IMR-90 (cell line): ENCODE measurements around the gene PTGES3L. TPM values are rescaled to one million over a fixed set of nuclear protein-coding genes. Genes with fewer than 3 reads are reported as not detected.

Experiments used
- ATAC-seq: fragments of 200-7000 bp; cut with Tn5 transposase; 2 replicates; pipeline ENCODE4 v1.9.1; 2020; ENCODE audit warnings: low read depth, mild to moderate bottlenecking, moderate library complexity
- BruUV-seq: library from RNA; stranded (reverse); fragments of 400-500 nt; replicated peaks from 2 replicates; lab custom pipeline; 2021; lab: Mats Ljungman, UMichigan
- CTCF ChIA-PET: fragments of 300-600 bp; formaldehyde crosslinking; extraction: SDS; loops from one replicate; lab custom pipeline; 2021; ENCODE audit warnings: antibody characterized with exemption; lab: Yijun Ruan, JAX
- POLR2A ChIA-PET: fragments of 300-600 bp; sonication (Branson Sonifier 250); formaldehyde crosslinking; loops from one replicate; lab custom pipeline; 2022; ENCODE audit warnings: antibody characterized with exemption; ENCODE audit not compliant: unreplicated experiment; lab: Charles Lee
- DNase-seq: peaks from one replicate; pipeline ENCODE4 v3.0.0; 2013
- H2AFZ ChIP-seq: replicated peaks from 2 replicates; pipeline ENCODE3; 2013; ENCODE audit warnings: low read length, mild to moderate bottlenecking; ENCODE audit not compliant: poor library complexity
- H2AK5ac ChIP-seq: 2 replicates; pipeline ENCODE4 v1.6.1; 2013; ENCODE audit warnings: low read depth, low read length, inconsistent platforms
- H2AK9ac ChIP-seq: replicated peaks from 2 replicates; pipeline ENCODE3; 2013; ENCODE audit warnings: mild to moderate bottlenecking, low read depth, low read length, moderate library complexity; ENCODE audit not compliant: poor library complexity
- H2BK120ac ChIP-seq: 2 replicates; pipeline ENCODE4 v1.6.1; 2013; ENCODE audit warnings: low read depth, low read length, inconsistent platforms
- H2BK15ac ChIP-seq: 3 replicates; pipeline ENCODE4 v1.6.1; 2013; ENCODE audit warnings: low read depth, low read length, inconsistent platforms
- H2BK20ac ChIP-seq: 2 replicates; pipeline ENCODE4 v1.6.1; 2013; ENCODE audit warnings: low read depth, mild to moderate bottlenecking, inconsistent platforms, low read length, moderate library complexity
- H2BK5ac ChIP-seq: 2 replicates; pipeline ENCODE4 v1.6.1; 2013; ENCODE audit warnings: mild to moderate bottlenecking, low read depth, low read length, inconsistent platforms; ENCODE audit not compliant: poor library complexity, severe bottlenecking
- H3K14ac ChIP-seq: replicated peaks from 2 replicates; pipeline ENCODE4 v1.6.1; 2013; ENCODE audit warnings: low read depth, low read length, inconsistent platforms
- H3K18ac ChIP-seq: 2 replicates; pipeline ENCODE4 v1.6.1; 2013; ENCODE audit warnings: low read depth, low read length, control low read depth
- H3K23ac ChIP-seq: 2 replicates; pipeline ENCODE4 v1.6.1; 2013; ENCODE audit warnings: low read depth, low read length, inconsistent platforms
- H3K27ac ChIP-seq: 2 replicates; pipeline ENCODE4 v1.5.1; 2013; ENCODE audit warnings: mild to moderate bottlenecking, control low read depth, low read length; ENCODE audit not compliant: insufficient read depth
- H3K27me3 ChIP-seq: 2 replicates; pipeline ENCODE4 v1.6.1; 2013; ENCODE audit warnings: low read length; ENCODE audit not compliant: control insufficient read depth, insufficient read depth
- H3K36me3 ChIP-seq: 2 replicates; pipeline ENCODE4 v1.6.1; 2013; ENCODE audit warnings: low read length, mixed read lengths; ENCODE audit not compliant: control insufficient read depth, insufficient read depth
- H3K4ac ChIP-seq: 2 replicates; pipeline ENCODE4 v1.6.1; 2013; ENCODE audit warnings: low read depth, low read length, inconsistent platforms
- H3K4me1 ChIP-seq: 2 replicates; pipeline ENCODE4 v1.6.1; 2013; ENCODE audit warnings: low read length, mixed read lengths; ENCODE audit not compliant: control insufficient read depth, insufficient read depth
- H3K4me2 ChIP-seq: 2 replicates; pipeline ENCODE4 v1.6.1; 2013; ENCODE audit warnings: low read depth, mild to moderate bottlenecking, control low read depth, low read length, moderate library complexity
- H3K4me3 ChIP-seq: 2 replicates; pipeline ENCODE4 v1.5.1; 2013; ENCODE audit warnings: low read depth, mild to moderate bottlenecking, control low read depth, low read length, moderate library complexity; ENCODE audit not compliant: insufficient read depth
- H3K56ac ChIP-seq: 2 replicates; pipeline ENCODE4 v1.6.1; 2013; ENCODE audit warnings: low read length, inconsistent platforms; ENCODE audit not compliant: insufficient read depth; ENCODE audit errors: extremely low read depth
- H3K79me1 ChIP-seq, 2 experiments: 2 replicates each; pipeline ENCODE4 v1.6.1; 2013; ENCODE audit warnings: low read length in 2 of 2, inconsistent platforms in 1 of 2, low read depth in 1 of 2
- H3K9ac ChIP-seq: 2 replicates; pipeline ENCODE4 v1.6.1; 2013; ENCODE audit warnings: low read depth, low read length, control low read depth
- H3K9me1 ChIP-seq: 2 replicates; pipeline ENCODE4 v1.6.1; 2013; ENCODE audit warnings: low read length, inconsistent platforms; ENCODE audit not compliant: insufficient read depth
- H3K9me3 ChIP-seq: 2 replicates; pipeline ENCODE4 v1.6.1; 2013; ENCODE audit warnings: low read length; ENCODE audit not compliant: control insufficient read depth, insufficient read depth
- H4K20me1 ChIP-seq: 2 replicates; pipeline ENCODE4 v1.6.1; 2013; ENCODE audit warnings: low read length, inconsistent platforms; ENCODE audit not compliant: insufficient read depth
- H4K5ac ChIP-seq: 2 replicates; pipeline ENCODE4 v1.6.1; 2013; ENCODE audit warnings: mild to moderate bottlenecking, low read depth, low read length, control low read depth
- H4K8ac ChIP-seq, 2 experiments: 2 replicates each; pipeline ENCODE4 v1.6.1; 2013; ENCODE audit warnings: low read depth in 2 of 2, low read length in 2 of 2, control low read depth in 1 of 2, inconsistent platforms in 1 of 2
- H4K91ac ChIP-seq: 2 replicates; pipeline ENCODE4 v1.6.1; 2013; ENCODE audit warnings: low read depth, low read length, inconsistent platforms; ENCODE audit not compliant: insufficient read depth
- BHLHE40 ChIP-seq: fragments of 150-350 bp; IDR thresholded peaks from 2 replicates; pipeline ENCODE4 v1.6.1; 2016; ENCODE audit warnings: mild to moderate bottlenecking, low read depth, low read length
- CEBPB ChIP-seq: IDR thresholded peaks from 2 replicates; pipeline ENCODE4 v1.6.1; 2012; ENCODE audit warnings: low read depth, low read length, improper control_type of control experiment
- CHD1 ChIP-seq: IDR thresholded peaks from 2 replicates; pipeline ENCODE4 v1.6.1; 2012; ENCODE audit warnings: low read depth, low read length, improper control_type of control experiment
- CTCF ChIP-seq: conservative IDR thresholded peaks from 2 replicates; pipeline ENCODE4 v1.5.1; 2012; ENCODE audit warnings: mild to moderate bottlenecking, low read depth, low read length, improper control_type of control experiment
- ELK1 ChIP-seq: fragments of 150-350 bp; IDR thresholded peaks from 2 replicates; pipeline ENCODE4 v1.6.1; 2016; ENCODE audit warnings: low read depth, mild to moderate bottlenecking, low read length, moderate library complexity, borderline replicate concordance
- FOS ChIP-seq: fragments of 150-350 bp; IDR thresholded peaks from 2 replicates; pipeline ENCODE4 v1.6.1; 2016; ENCODE audit warnings: low read depth, low read length
- MAFK ChIP-seq: IDR thresholded peaks from 2 replicates; pipeline ENCODE4 v1.6.1; 2012; ENCODE audit warnings: low read depth, low read length, improper control_type of control experiment
- MAZ ChIP-seq: IDR thresholded peaks from 2 replicates; pipeline ENCODE4 v1.6.1; 2012; ENCODE audit warnings: low read depth, mild to moderate bottlenecking, low read length, improper control_type of control experiment, moderate library complexity, borderline replicate concordance
- MXI1 ChIP-seq: IDR thresholded peaks from 2 replicates; pipeline ENCODE4 v1.6.1; 2012; ENCODE audit warnings: low read depth, mild to moderate bottlenecking, low read length, moderate library complexity, borderline replicate concordance
- NFE2L2 ChIP-seq: fragments of 150-350 bp; IDR thresholded peaks from 2 replicates; pipeline ENCODE4 v1.6.1; 2016; ENCODE audit warnings: low read depth, mild to moderate bottlenecking, low read length
- POLR2A ChIP-seq: IDR thresholded peaks from 2 replicates; pipeline ENCODE4 v1.6.1; 2012; ENCODE audit warnings: mild to moderate bottlenecking, low read depth, low read length
- RAD21 ChIP-seq: IDR thresholded peaks from 2 replicates; pipeline ENCODE4 v1.6.1; 2012; ENCODE audit warnings: low read length, improper control_type of control experiment
- RCOR1 ChIP-seq: IDR thresholded peaks from 2 replicates; pipeline ENCODE4 v1.6.1; 2012; ENCODE audit warnings: mild to moderate bottlenecking, low read length, improper control_type of control experiment; ENCODE audit not compliant: insufficient replicate concordance
- RFX5 ChIP-seq: IDR thresholded peaks from 2 replicates; pipeline ENCODE4 v1.8.0; 2012; ENCODE audit warnings: low read depth, mild to moderate bottlenecking, low read length, moderate library complexity
- SMC3 ChIP-seq: fragments of 150-350 bp; IDR thresholded peaks from 2 replicates; pipeline ENCODE4 v1.6.1; 2016; ENCODE audit warnings: low read depth, mild to moderate bottlenecking, antibody characterized with exemption, low read length, moderate library complexity
- WGBS, 2 experiments: methylation state at CpG; one replicate each; pipeline versions ENCODE4 v1.1.5 to v1.1.7; 2013; ENCODE audit warnings: missing lambda C conversion rate in 2 of 2; ENCODE audit not compliant: insufficient read length in 1 of 2; ENCODE audit errors: extremely low coverage in 2 of 2; 5-methylcytosine and 5-hydroxymethylcytosine counted together
- dilution Hi-C: fragments of 300-500 bp; cut with HindIII; formaldehyde crosslinking; loops from one replicate; pipeline ENCODE4 v1.14.3; 2018; ENCODE audit warnings: low sequenced_read_pairs; ENCODE audit not compliant: unreplicated experiment
- in situ Hi-C: fragments of 300-500 bp; cut with MboI; formaldehyde crosslinking; loops from 3 replicates; pipeline ENCODE4 v1.14.3; 2019; ENCODE audit warnings: low sequenced_read_pairs, inconsistent platforms, mixed read lengths
- intact Hi-C: fragments of 100-400 bp; cut with micrococcal nuclease; formaldehyde crosslinking; loops from 2 replicates; pipeline ENCODE4 v1.10.0; 2022
- polyA plus RNA-seq, 3 experiments: library from polyadenylated mRNA; depleted of rRNA; stranded (reverse); fragments of >200 nt; gene quantifications; 2 replicates each; pipeline ENCODE4 v1.2.3, GENCODE V29; 2012; ENCODE audit warnings: low replicate concordance in 1 of 3
- total RNA-seq: library from RNA; depleted of rRNA; stranded (reverse); fragments of >200 nt; gene quantifications from 2 replicates; pipeline ENCODE4 v1.2.3, GENCODE V29; 2012
- TF ChIP-seq, protein P1 (sequence below): fragments of 150-350 bp; IDR thresholded peaks from 2 replicates; pipeline ENCODE4 v1.6.1; 2017; ENCODE audit warnings: mild to moderate bottlenecking, antibody characterized with exemption, low read length, low read depth

Gene PTGES3L
- total and polyA plus RNA-seq, 2 of the 4 experiments (the other 2 are of a cell fraction) = 1.4 to 2.4 TPM

DNA sequence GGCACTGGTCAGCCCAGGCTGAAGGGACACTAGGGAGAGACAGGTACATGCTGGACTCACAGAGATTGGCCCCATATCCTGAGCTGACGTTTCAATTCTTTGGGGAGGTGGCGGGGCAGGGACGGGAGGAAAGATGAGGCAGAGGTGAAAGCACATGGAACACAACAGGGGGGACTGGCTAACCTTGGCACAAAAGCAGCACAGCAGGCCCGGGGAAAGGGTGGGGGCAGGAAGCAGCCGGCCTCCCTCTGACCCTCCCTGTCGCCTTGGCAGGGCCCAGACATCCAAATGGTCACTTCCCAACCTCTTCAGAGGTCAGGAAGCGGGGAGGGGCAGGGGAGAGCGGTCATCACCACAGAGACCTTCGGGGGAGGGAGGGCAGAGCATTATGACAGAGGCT is 35.7 kb upstream of the PTGES3L start:
- POLR2A ChIA-PET = no interaction called here

More for the DNA sequence above, 35.7 kb upstream of the PTGES3L start:
- peaks cover 32% of the 10 kb centered on the region; the same call in 1 of the 2 replicates for H4K20me1 ChIP-seq
- H3K23ac ChIP-seq = no peak overlapping the region
- H2AK9ac ChIP-seq = no peak overlapping the region
- no peak for DNase-seq
- H2BK5ac ChIP-seq = no peak overlapping the region
- in situ Hi-C loops = no loop called here
- no CpG with 5 or more reads among the region's 9 CpGs for WGBS, 2 experiments
- H3K4me1 ChIP-seq = peaks cover 12% of the 10 kb centered on the region
- H3K9ac ChIP-seq = no peak overlapping the region
- peaks cover 15 to 53% of the 10 kb centered on the region in 2 experiments; a peak in 2 of 4 replicates for H3K79me1 ChIP-seq
- H3K14ac ChIP-seq = no peak overlapping the region
- no peak overlapping the region for H3K27ac ChIP-seq
- no peak overlapping the region for H3K4me2 ChIP-seq
- intact Hi-C loops = no loop called here
- H3K4me3 ChIP-seq = no peak overlapping the region
- dilution Hi-C loops = no loop called here
- ATAC-seq = no peak
- no TSS peak for BruUV-seq
- no peak for TF ChIP-seq RAD21
- TF ChIP-seq, protein P1, sequence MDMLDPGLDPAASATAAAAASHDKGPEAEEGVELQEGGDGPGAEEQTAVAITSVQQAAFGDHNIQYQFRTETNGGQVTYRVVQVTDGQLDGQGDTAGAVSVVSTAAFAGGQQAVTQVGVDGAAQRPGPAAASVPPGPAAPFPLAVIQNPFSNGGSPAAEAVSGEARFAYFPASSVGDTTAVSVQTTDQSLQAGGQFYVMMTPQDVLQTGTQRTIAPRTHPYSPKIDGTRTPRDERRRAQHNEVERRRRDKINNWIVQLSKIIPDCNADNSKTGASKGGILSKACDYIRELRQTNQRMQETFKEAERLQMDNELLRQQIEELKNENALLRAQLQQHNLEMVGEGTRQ = no peak
- TF ChIP-seq ELK1 = no peak
- no peak for TF ChIP-seq POLR2A
- TF ChIP-seq NFE2L2 = no peak
- TF ChIP-seq FOS = no peak
- no peak for TF ChIP-seq SMC3
- TF ChIP-seq MAFK = no peak
- TF ChIP-seq CHD1 = no peak
- no peak for TF ChIP-seq MAZ
- no peak for TF ChIP-seq RFX5
- TF ChIP-seq CTCF = no peak
- no peak for TF ChIP-seq BHLHE40
- no peak for TF ChIP-seq CEBPB
- no peak for TF ChIP-seq RCOR1
- TF ChIP-seq MXI1 = no peak
- H3K18ac ChIP-seq = no peak overlapping the region
- peaks cover 59% of the 10 kb centered on the region for H3K36me3 ChIP-seq
- no peak overlapping the region for H2AFZ ChIP-seq
- no peak overlapping the region for H2BK20ac ChIP-seq
- no peak overlapping the region for H4K5ac ChIP-seq
- no peak overlapping the region for H2BK15ac ChIP-seq
- H4K8ac ChIP-seq = no peak overlapping the region
- no peak overlapping the region for H2AK5ac ChIP-seq
- H3K56ac ChIP-seq = no peak overlapping the region
- no peaks in the 10 kb centered on the region for H3K27me3 ChIP-seq
- H2BK120ac ChIP-seq = no peak overlapping the region
- CTCF ChIA-PET = no interaction called here
- no peak overlapping the region for H3K4ac ChIP-seq
- peaks cover 30% of the 10 kb centered on the region for H3K9me1 ChIP-seq
- no peak overlapping the region for H4K91ac ChIP-seq
- no peaks in the 10 kb centered on the region for H3K9me3 ChIP-seq
